T-helper 17 cell (primary cell): ENCODE measurements around the gene ZNF841. TPM values are rescaled to one million over a fixed set of nuclear protein-coding genes. Genes with fewer than 3 reads are reported as not detected.
"Not testable (repeated sequence)": the region's sequence is repeated elsewhere in the genome, so short reads cannot be mapped to it uniquely, and the experiment has no call there.

Experiments used
- ATAC-seq: fragments of 150-1000 bp; cut with Tn5 transposase; 2 replicates; pipeline ENCODE4 v1.10.0; 2021; ENCODE audit warnings: mild to moderate bottlenecking, moderate library complexity
- DNase-seq, 3 donors: peaks; one replicate each; pipeline versions ENCODE4 v3.0.0 to v3.0.0-alpha.2; 2020 to 2021
- H3K9me3 ChIP-seq: one replicate; pipeline ENCODE4 v1.7.0; 2013; ENCODE audit warnings: low read length, mild to moderate bottlenecking; ENCODE audit not compliant: control insufficient read depth, poor library complexity, severe bottlenecking
- H3K27ac Mint-ChIP-seq: one replicate; pipeline ENCODE4 v1.8.0; 2022; ENCODE audit warnings: mild to moderate bottlenecking, moderate library complexity, mixed read lengths
- H3K27me3 Mint-ChIP-seq: one replicate; pipeline ENCODE4 v1.8.0; 2022; ENCODE audit warnings: mixed read lengths
- H3K36me3 Mint-ChIP-seq: one replicate; pipeline ENCODE4 v1.8.0; 2022; ENCODE audit warnings: low read depth, mixed read lengths
- H3K4me1 Mint-ChIP-seq: one replicate; pipeline ENCODE4 v1.8.0; 2022; ENCODE audit warnings: mild to moderate bottlenecking, mixed read lengths
- H3K4me3 Mint-ChIP-seq: one replicate; pipeline ENCODE4 v1.8.0; 2022; ENCODE audit warnings: mild to moderate bottlenecking, moderate library complexity, mixed read lengths
- total RNA-seq, 4 donors: library from RNA in 2 of 4; stranded (reverse) in 2 of 4; gene quantifications; one replicate each; pipeline ENCODE4 v1.2.3 and lab custom pipeline; 2022 to 2026

Gene ZNF841
- total RNA-seq, 2 donors from 2014 or later: 24.4 to 26.4 TPM

- ATAC-seq (peak; percentile 89), DNase-seq (peak; percentile 61 to 74 (median 61))
- Mint-ChIP-seq H3K4me1 (peaks cover 8% of the 10 kb centered on the region), H3K4me3 (peak within 1 kb of the TSS; percentile 98), H3K36me3 (peaks cover 6% of the 10 kb centered on the region), H3K27me3 (no peaks in the 10 kb centered on the region), H3K27ac (peak within 1 kb of the TSS; percentile 99)
- peaks cover 12% of the 10 kb centered on the region for H3K9me3 ChIP-seq
Measured at GRCh38 chr19:52048555-52049501, 46.7 kb downstream of the ZNF841 start, which contains the start of gene ZNF432. Gene ZNF432 (minus strand): TSS chr19:52048838. CDS start chr19:52046868, 1,970 bp downstream.

GRCh38 chr19:52039169-52039568, 56.4 kb downstream of the ZNF841 start:
- Mint-ChIP-seq H3K4me3 (no peak overlapping the region), H3K27me3 (no peaks in the 10 kb centered on the region), H3K27ac (no peak overlapping the region), H3K4me1 (no peaks in the 10 kb centered on the region), H3K36me3 (peaks cover 26% of the 10 kb centered on the region)
- no peak for DNase-seq
- ATAC-seq: no peak
- H3K9me3 ChIP-seq: peaks cover 72% of the 10 kb centered on the region

- no peak overlapping the region for H3K27ac Mint-ChIP-seq
- H3K36me3 Mint-ChIP-seq: peaks cover 9% of the 10 kb centered on the region
- DNase-seq: no peak
- H3K4me1 Mint-ChIP-seq: no peaks in the 10 kb centered on the region
- no peaks in the 10 kb centered on the region for H3K27me3 Mint-ChIP-seq
- no peak for ATAC-seq
- H3K4me3 Mint-ChIP-seq: no peak overlapping the region
- H3K9me3 ChIP-seq: peaks cover 83% of the 10 kb centered on the region
Measured at GRCh38 chr19:52034051-52034728, 61.4 kb downstream of the ZNF841 start.

GRCh38 chr19:52028780-52029123, 66.8 kb downstream of the ZNF841 start:
- peaks cover 7% of the 10 kb centered on the region for H3K36me3 Mint-ChIP-seq
- H3K27ac Mint-ChIP-seq: peak overlapping the region; percentile 98
- H3K4me1 Mint-ChIP-seq: peaks cover 14% of the 10 kb centered on the region
- peak; percentile 37 for ATAC-seq
- no peaks in the 10 kb centered on the region for H3K27me3 Mint-ChIP-seq
- DNase-seq: no peak
- peaks cover 56% of the 10 kb centered on the region for H3K9me3 ChIP-seq
- peak overlapping the region; percentile 94 for H3K4me3 Mint-ChIP-seq

GRCh38 chr19:52028027-52028779, 67.4 kb downstream of the ZNF841 start, which contains the start of gene ZNF614:
Gene ZNF614 (minus strand): TSS chr19:52028379. CDS start chr19:52025745, 2,634 bp downstream.
- Mint-ChIP-seq H3K4me3 (peak within 1 kb of the TSS; percentile 94), H3K4me1 (peaks cover 14% of the 10 kb centered on the region), H3K36me3 (peaks cover 7% of the 10 kb centered on the region), H3K27ac (peak within 1 kb of the TSS; percentile 98), H3K27me3 (no peaks in the 10 kb centered on the region)
- DNase-seq (peak; percentile 56 to 79 (median 57)), ATAC-seq (peak; percentile 89)
- H3K9me3 ChIP-seq: peaks cover 56% of the 10 kb centered on the region

GRCh38 chr19:52026255-52026990, 69.1 kb downstream of the ZNF841 start:
- H3K27ac Mint-ChIP-seq, H3K36me3 Mint-ChIP-seq, H3K27me3 Mint-ChIP-seq, H3K4me3 Mint-ChIP-seq, ATAC-seq, DNase-seq: not testable (repeated sequence)
- H3K4me1 Mint-ChIP-seq: peaks cover 14% of the 10 kb centered on the region
- peaks cover 47% of the 10 kb centered on the region for H3K9me3 ChIP-seq

- not testable (repeated sequence) for H3K4me3 Mint-ChIP-seq, DNase-seq, H3K27me3 Mint-ChIP-seq
Measured at GRCh38 chr19:52024478-52024877, 71.1 kb downstream of the ZNF841 start.

GRCh38 chr19:52022193-52022592, 73.4 kb downstream of the ZNF841 start:
- H3K9me3 ChIP-seq: peaks cover 69% of the 10 kb centered on the region
- Mint-ChIP-seq H3K4me1 (no peaks in the 10 kb centered on the region), H3K4me3 (no peak overlapping the region), H3K36me3 (peaks cover 17% of the 10 kb centered on the region), H3K27ac (no peak overlapping the region), H3K27me3 (no peaks in the 10 kb centered on the region)
- no peak for DNase-seq
- ATAC-seq: no peak

More at GRCh38 chr19:52024478-52024877, 71.1 kb downstream of the ZNF841 start:
- H3K27ac Mint-ChIP-seq, ATAC-seq: not testable (repeated sequence)
- Mint-ChIP-seq H3K36me3 (peaks cover 10% of the 10 kb centered on the region), H3K4me1 (peaks cover 14% of the 10 kb centered on the region)
- H3K9me3 ChIP-seq: peaks cover 52% of the 10 kb centered on the region

- ATAC-seq: no peak
- no peaks in the 10 kb centered on the region for H3K27me3 Mint-ChIP-seq
- H3K4me1 Mint-ChIP-seq: no peaks in the 10 kb centered on the region
- H3K27ac Mint-ChIP-seq: no peak overlapping the region
- DNase-seq: no peak
- peaks cover 21% of the 10 kb centered on the region for H3K36me3 Mint-ChIP-seq
- H3K4me3 Mint-ChIP-seq: no peak overlapping the region
- peaks cover 75% of the 10 kb centered on the region for H3K9me3 ChIP-seq
Measured at GRCh38 chr19:52020506-52020905, 75.1 kb downstream of the ZNF841 start.

Other genes with a start within 250 kb of the ZNF841 start
- 1 to 10 TPM; 5.4 to 8.3 TPM for gene ZNF577, start 207.8 kb downstream of the ZNF841 start, total RNA-seq
- gene ZNF649, start 190.7 kb downstream of the ZNF841 start, total RNA-seq: 10 to 100 TPM in 1 of 2 donors, 1 to 10 TPM in 1; 8.0 to 10.2 TPM
- 1 to 10 TPM; 2.0 to 3.3 TPM for gene ZNF613, start 168.3 kb downstream of the ZNF841 start, total RNA-seq
- gene ZNF350, start 108.9 kb downstream of the ZNF841 start, total RNA-seq: 10 to 100 TPM; 33.5 to 36.0 TPM
- gene ZNF615, start 87.6 kb downstream of the ZNF841 start, total RNA-seq: 10 to 100 TPM; 12.0 to 12.2 TPM
- 1 to 10 TPM; 6.6 to 8.0 TPM for gene ZNF614, start 67.4 kb downstream of the ZNF841 start, total RNA-seq
- 10 to 100 TPM; 16.6 to 18.7 TPM for gene ZNF432, start 46.9 kb downstream of the ZNF841 start, total RNA-seq
- gene ZNF616, start 44.2 kb upstream of the ZNF841 start, total RNA-seq: 1 to 10 TPM; 2.0 to 3.9 TPM
- 10 to 100 TPM; 18.9 to 21.2 TPM for gene ZNF836, start 75.9 kb upstream of the ZNF841 start, total RNA-seq
- gene PPP2R1A, start 94.3 kb upstream of the ZNF841 start, total RNA-seq: 100 to 1,000 TPM; 173 to 180 TPM
- gene ZNF766, start 173.8 kb upstream of the ZNF841 start, total RNA-seq: 10 to 100 TPM; 31.1 to 36.0 TPM
- 1 to 10 TPM; 6.3 to 8.3 TPM for gene ZNF480, start 201.4 kb upstream of the ZNF841 start, total RNA-seq
- under 1 TPM; 0.16 to 0.30 TPM for gene ZNF610, start 240.5 kb upstream of the ZNF841 start, total RNA-seq